H1 (cell line): Measurements from ENCODE around the gene IFI16.

ENCODE experiments used
- CREB1 ChIP-seq: IDR thresholded peaks from 2 replicates; pipeline ENCODE4 v1.6.1; 2012; ENCODE audit warnings: inconsistent platforms
- E2F6 ChIP-seq: IDR thresholded peaks from 2 replicates; pipeline ENCODE4 v1.6.1; 2012; ENCODE audit warnings: inconsistent platforms
- EGR1 ChIP-seq: IDR thresholded peaks from 2 replicates; pipeline ENCODE4 v1.6.1; 2011; ENCODE audit warnings: low read depth, low read length, borderline replicate concordance
- EP300 ChIP-seq, 2 experiments: IDR thresholded peaks; 1 replicate in 1 of 2; 2 replicates in 1 of 2; pipeline ENCODE4 v1.6.1; 2011 to 2012; ENCODE audit warnings: low read depth in 2 of 2, low read length in 2 of 2, mild to moderate bottlenecking in 2 of 2, borderline replicate concordance in 1 of 2, inconsistent platforms in 1 of 2, moderate library complexity in 1 of 2
- FOSL1 ChIP-seq: IDR thresholded peaks from 2 replicates; pipeline ENCODE4 v1.6.1; 2011; ENCODE audit warnings: mild to moderate bottlenecking, low read depth, low read length, moderate library complexity; ENCODE audit not compliant: insufficient read depth
- POLR2A ChIP-seq, 2 experiments: IDR thresholded peaks; 1 replicate in 1 of 2; 2 replicates in 1 of 2; pipeline ENCODE4 v1.6.1; 2011; ENCODE audit warnings: low read depth in 2 of 2, low read length in 2 of 2, mild to moderate bottlenecking in 2 of 2; ENCODE audit errors: control extremely low read depth in 1 of 2
- RAD21 ChIP-seq, 2 experiments: IDR thresholded peaks in 1 of 2; conservative IDR thresholded peaks in 1 of 2; 2 replicates each; pipeline ENCODE4 v1.6.1; 2011; ENCODE audit warnings: low read depth in 2 of 2, low read length in 2 of 2, improper control_type of control experiment in 1 of 2, inconsistent platforms in 1 of 2, mild to moderate bottlenecking in 1 of 2, moderate library complexity in 1 of 2
- RFX5 ChIP-seq: IDR thresholded peaks from 2 replicates; pipeline ENCODE4 v1.6.1; 2011; ENCODE audit warnings: low read depth, low read length, improper control_type of control experiment, borderline replicate concordance
- RXRA ChIP-seq: IDR thresholded peaks from 2 replicates; pipeline ENCODE4 v1.6.1; 2011; ENCODE audit warnings: low read depth, mild to moderate bottlenecking, low read length, moderate library complexity; ENCODE audit not compliant: insufficient read depth
- SIX5 ChIP-seq: IDR thresholded peaks from 2 replicates; pipeline ENCODE4 v1.6.1; 2011; ENCODE audit warnings: mild to moderate bottlenecking, low read depth, low read length
- SP1 ChIP-seq: IDR thresholded peaks from 2 replicates; pipeline ENCODE4 v1.6.1; 2011; ENCODE audit warnings: low read depth, low read length
- TAF1 ChIP-seq: IDR thresholded peaks from 2 replicates; pipeline ENCODE4 v1.6.1; 2011; ENCODE audit warnings: mild to moderate bottlenecking, low read depth, low read length
- USF2 ChIP-seq: IDR thresholded peaks from 2 replicates; pipeline ENCODE4 v1.6.1; 2011; ENCODE audit warnings: low read length, improper control_type of control experiment
- TF ChIP-seq, protein P1 (sequence below), 3 experiments: IDR thresholded peaks; 1 replicate in 2 of 3; 2 replicates in 1 of 3; pipeline versions ENCODE4 v1.5.1 to v1.6.1; 2011; ENCODE audit warnings: low read length in 3 of 3, mild to moderate bottlenecking in 3 of 3, inconsistent platforms in 2 of 3, low read depth in 1 of 3, moderate library complexity in 1 of 3; ENCODE audit not compliant: insufficient read depth in 1 of 3; ENCODE audit errors: control extremely low read depth in 1 of 3

DNA sequence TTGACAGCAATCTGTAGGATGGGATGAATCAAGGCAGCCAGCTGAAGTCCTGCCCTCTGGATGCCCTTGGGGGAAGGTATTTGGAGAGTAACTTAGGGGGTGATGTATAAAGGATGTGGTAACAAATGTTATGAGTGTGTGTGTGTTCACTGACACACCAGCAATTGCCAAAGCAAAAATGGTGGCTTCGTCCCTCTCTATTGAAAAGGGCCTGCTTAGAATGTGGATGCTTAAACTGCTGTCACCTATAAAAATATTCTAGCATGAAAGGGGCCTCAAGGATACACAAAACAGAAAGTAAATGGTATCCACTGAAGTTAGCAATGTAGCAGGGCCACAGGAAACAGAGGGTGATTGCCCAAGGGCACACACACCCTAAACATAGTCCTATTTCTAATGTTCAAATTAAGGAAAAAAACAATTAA lies 81.9 kb downstream of the IFI16 start:
- no peak for TF ChIP-seq RAD21 (IDR thresholded peaks at IDR 0.05 in 1 of 2, conservative IDR thresholded peaks at IDR 0.05 in 1 of 2; ENCODE audit: low read depth in 2 of 2, low read length in 2 of 2)
- TF ChIP-seq TAF1, result no peak
- TF ChIP-seq, protein P1, sequence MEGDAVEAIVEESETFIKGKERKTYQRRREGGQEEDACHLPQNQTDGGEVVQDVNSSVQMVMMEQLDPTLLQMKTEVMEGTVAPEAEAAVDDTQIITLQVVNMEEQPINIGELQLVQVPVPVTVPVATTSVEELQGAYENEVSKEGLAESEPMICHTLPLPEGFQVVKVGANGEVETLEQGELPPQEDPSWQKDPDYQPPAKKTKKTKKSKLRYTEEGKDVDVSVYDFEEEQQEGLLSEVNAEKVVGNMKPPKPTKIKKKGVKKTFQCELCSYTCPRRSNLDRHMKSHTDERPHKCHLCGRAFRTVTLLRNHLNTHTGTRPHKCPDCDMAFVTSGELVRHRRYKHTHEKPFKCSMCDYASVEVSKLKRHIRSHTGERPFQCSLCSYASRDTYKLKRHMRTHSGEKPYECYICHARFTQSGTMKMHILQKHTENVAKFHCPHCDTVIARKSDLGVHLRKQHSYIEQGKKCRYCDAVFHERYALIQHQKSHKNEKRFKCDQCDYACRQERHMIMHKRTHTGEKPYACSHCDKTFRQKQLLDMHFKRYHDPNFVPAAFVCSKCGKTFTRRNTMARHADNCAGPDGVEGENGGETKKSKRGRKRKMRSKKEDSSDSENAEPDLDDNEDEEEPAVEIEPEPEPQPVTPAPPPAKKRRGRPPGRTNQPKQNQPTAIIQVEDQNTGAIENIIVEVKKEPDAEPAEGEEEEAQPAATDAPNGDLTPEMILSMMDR (IDR thresholded peaks at IDR 0.05; ENCODE audit: control extremely low read depth in 1 of 3, insufficient read depth in 1 of 3, low read depth in 1 of 3, low read length in 3 of 3), result no peak
- no peak for TF ChIP-seq FOSL1
- TF ChIP-seq POLR2A (IDR thresholded peaks at IDR 0.05; ENCODE audit: control extremely low read depth in 1 of 2, low read depth in 2 of 2, low read length in 2 of 2), result no peak
- TF ChIP-seq E2F6, result no peak
- no peak for TF ChIP-seq CREB1
- TF ChIP-seq USF2, result no peak
- no peak for TF ChIP-seq SP1
- TF ChIP-seq RXRA, result no peak
- TF ChIP-seq EP300 (IDR thresholded peaks at IDR 0.05; ENCODE audit: borderline replicate concordance in 1 of 2, low read depth in 2 of 2, low read length in 2 of 2), result no peak
- TF ChIP-seq EGR1, result no peak
- TF ChIP-seq SIX5, result no peak
- no peak for TF ChIP-seq RFX5
